OCI-M2 (cell line): ENCODE results near the gene FOXD1.

Experiments used
- DNase-seq: peaks from one replicate; lab custom pipeline; 2025; ENCODE audit not compliant: unreplicated experiment; lab: John Stamatoyannopoulos, UW

FOXD1 gene

DNA sequence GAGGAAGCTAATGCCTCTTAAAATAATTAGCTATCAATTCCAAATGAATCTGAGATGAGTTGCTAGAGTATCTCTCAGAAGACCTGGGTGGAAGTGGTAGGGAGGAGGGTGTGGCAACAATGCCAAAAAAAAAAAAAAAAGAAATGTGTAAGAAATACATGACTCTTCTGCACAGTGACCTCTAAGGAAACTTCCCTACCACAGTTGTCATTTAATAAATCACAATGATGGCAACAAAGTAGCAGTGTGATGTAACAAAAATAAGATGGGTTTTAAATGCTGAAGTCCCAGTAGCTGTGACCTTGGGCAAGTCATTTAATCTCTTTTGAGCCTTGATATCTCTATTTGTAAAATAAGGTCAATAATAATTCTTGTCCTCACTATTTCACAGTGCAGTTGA, 7.2 kb downstream of the FOXD1 start:
- DNase-seq: no peak

DNA sequence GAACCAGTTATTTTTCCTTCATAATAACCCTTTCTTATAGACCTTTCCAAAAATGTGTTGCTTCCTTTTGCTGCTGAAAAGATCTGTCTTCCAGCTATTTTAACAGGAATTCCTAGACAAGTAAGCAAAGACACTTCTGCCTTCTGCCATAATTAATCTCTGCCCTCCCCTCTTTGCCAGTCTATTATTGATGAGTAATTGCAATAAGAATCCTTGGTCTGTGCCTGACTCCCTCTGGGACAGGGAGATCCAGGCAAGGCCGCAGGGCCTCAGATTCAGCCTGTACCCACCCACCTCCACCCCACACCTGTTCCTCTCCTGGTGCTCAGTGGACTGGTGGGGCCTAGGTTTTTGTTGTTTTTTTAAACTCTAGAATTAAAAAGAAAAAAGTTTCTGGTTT, 8.3 kb downstream of the FOXD1 start:
- no peak for DNase-seq

DNA sequence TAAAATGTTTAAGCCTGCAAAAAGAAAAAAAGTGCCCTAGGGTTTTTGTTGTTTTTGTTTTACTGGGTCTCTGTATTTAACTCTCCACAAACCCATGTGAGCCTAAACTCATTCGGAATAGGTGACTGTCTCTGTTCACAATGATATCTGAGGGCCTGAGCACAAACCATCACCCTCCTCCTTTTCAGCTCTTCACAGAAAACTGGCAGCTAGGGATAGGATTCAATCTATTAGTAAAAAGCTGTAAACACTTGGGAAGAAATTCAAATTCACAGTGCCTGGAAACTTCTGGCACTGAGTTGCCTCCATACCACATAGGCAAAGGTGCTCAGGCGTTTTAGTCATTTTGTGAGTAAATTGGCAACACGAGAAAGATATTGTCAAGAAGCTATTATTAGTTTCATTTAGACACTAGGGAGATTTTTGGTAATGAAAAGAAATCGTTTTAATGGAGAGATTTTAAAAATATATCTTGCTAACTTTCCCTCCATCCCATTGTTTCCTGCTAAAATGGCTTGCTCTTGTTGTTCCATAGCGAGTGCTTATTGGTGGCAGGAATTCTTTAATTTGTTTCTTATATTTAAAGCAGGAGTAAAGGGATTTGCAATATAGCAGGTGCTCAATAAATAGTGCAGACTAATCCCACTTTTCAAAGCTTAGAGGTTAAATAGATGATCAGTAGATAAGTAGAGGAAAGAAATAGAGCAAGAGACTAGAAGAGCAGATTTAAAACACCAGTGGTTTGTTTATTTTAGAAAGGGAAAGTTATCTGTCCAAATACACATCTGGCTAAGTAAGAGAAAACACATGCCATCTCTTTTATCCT, 9.7 kb downstream of the FOXD1 start:
- DNase-seq: no peak

DNA sequence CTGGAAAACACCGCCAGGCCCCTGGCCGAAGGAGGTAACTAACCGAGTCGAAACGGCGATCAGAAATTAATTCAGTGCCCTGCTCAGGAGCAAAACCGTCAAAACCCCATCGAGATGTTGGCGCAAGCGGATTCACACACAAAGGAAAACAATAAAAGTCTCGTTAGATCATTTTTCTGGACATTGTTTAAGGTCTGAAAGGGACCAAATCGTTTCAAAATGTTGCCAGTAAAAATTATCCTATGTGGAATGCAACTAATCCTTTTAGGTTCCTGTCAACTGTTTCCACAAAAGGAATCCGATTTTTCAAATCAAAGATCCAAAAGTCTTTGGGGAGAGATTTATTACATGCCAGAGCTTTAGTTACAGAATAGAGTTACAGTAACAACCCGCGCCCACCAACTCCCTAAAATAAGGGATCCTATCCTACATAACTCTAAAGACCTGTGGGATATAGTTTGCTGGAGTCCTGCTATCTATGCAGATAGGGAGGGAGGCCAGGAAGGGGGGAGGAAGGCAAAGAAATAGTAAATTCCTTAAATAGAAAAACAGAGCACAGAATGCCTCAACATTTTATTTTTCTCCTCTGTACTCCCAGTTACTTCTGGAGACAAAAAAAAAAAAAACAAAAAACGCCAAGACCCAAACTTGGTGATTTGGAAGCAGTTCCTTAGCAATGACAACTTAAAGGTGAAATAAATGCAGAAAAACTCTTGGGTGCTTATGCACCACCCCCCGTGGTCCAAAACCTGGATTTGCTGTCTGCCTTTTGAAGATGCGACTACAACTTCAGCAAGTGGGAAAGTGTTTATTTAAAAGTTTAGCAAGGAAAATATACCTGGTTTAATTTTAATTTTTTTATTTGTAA, 10.6 kb downstream of the FOXD1 start:
- no peak for DNase-seq

DNA sequence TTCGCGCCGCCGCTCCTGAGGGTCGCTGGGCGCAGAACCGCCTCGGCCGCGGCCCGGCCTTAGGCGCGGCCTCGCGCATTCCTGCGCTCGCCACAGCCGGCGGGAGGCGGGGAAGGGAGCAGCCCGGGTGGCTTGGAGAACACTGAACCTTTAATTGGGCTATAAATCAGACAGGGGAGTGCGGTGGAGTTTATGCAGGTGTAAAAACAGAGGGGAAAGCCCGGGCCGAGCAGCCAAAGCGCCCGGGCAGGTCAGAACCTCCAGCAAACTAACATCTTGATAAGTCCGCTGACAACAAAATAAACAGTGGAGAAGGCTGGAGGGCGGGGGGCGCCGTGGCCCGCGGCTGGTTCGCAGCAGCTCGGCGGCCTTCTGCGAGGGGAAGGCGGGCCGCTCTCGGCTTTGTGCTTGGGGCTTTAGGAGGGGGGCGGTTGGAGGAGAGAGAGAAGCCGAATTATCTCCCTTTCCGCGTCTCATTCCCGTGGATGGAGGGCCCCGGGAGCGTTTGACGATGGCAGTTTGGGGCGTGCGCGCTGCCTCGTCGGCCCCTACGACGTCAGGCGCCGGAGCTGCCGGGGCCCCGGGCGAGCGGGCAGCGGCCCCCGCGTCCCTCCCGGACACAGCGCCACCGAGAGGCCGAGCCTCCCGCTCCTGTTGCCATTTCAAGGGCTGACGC, 11.3 kb downstream of the FOXD1 start:
- no peak for DNase-seq

DNA sequence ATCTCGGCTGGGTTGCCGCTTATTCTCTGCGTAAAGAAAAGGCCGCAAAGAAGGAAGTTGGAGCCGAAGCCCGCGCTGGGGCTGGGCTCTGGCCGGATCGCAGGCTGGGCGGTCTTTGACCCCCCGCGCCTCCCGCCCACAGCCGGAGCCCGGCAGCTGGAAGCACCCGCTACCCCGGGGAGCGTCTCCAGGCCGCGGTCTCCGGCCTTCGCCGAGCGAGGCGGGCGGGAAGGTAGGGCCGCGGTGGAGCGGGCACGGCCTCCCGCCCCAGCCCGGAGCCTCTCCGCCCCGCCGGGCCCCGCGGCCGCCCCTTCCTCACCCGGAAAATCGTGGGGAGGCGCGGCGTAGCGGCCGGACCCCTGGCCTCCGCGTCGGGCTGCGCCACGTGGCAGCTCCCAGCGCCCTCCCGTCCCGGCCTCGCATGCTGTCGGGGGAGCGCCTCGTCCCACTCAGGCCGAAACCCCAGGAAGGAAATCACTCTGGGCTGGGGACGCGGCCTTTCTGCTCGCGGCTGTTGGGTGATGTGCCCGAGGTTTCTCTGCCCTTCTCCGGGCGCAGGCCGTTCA, 12.0 kb downstream of the FOXD1 start:
- no peak for DNase-seq

DNA sequence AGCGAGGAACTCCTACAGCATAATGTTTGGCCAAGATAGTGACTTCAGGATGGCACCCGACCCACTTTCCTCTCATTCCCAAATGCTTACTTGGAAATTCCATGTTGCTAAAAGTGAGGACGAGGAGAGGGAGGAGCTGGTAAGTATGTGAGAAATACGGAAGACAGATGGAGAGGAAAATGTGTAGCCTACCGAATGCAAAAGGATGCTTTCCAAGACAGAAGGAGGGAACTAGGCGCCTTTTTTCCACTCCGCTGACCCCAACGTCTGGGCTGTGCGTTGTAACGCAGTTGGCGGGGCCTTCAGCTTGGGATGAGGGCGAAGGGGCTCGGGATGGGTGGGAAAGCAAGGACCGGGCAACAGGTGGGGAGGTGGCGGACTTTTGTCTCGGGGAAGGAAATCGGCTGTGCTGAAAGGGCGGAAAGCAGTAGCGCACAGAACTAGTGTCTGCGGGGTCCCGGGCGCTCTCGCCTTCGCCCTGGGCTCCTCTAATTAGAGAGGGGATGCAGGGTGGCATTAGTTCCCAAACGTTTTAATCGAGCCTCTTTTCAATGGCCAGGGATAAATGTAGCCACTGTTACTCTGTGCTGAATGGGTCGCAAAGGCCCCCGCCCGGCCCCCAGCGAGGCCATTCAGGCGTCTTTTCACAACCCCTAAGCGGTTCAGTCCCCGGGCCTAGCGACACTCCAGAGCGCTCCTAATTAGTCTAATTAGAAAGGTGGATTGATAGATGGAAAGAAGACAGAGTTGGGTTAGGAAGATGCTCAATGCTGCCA, 12.6 kb downstream of the FOXD1 start:
- no peak for DNase-seq

DNA sequence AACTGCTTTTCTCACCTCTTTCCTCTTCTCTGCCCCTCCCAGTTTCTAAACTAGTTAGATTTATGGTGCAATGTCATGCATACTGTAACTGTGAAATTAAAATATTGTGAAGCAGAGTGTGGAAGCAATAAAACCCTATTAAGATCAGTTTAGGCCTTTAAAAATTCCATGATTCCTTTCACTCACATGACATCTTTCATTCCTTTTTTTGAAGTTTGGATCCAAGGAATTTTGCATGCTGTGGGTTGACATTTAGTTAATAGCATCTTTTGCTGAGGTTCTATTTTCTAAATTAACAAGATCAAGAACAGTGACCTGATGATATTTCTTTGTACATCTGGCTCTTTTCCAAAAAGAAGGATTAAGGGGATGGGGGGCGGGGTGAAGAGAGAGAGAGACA, 13.7 kb downstream of the FOXD1 start:
- DNase-seq: no peak

DNA sequence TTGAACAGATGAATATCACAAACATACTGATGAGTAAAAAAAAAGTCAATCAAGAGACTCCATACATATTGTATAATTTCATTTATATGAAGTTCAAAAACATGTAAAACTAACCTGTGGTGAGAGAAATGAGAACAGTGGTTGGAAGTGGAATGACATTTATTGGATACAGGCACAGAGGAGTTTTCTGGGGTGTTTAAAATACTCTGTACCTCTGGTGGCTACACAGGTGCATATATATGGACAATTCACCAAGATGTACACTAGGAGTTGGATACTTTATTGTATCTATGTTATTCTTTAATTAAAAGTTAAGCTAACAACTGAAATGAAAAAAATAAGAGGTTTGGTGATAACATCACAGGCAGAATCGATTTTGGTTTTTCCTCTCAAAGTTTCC, 14.1 kb downstream of the FOXD1 start:
- DNase-seq: no peak

DNA sequence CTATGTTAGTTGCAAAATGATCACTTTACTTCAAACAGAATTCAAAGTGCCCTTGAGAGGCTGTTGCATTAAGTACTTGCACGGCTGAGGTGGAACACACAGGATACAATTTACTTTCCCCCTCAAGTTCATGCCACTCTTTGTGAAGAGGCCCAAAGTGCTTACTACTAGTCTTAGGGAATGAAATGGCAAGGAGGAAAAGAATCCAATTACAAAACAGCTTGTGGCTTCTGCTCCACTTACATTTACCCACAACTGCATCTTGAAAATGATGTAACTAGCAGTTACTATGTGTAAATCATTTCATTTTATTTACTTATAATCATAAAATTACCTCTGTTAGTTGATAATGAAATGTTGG, 14.6 kb downstream of the FOXD1 start:
- DNase-seq: no peak

DNA sequence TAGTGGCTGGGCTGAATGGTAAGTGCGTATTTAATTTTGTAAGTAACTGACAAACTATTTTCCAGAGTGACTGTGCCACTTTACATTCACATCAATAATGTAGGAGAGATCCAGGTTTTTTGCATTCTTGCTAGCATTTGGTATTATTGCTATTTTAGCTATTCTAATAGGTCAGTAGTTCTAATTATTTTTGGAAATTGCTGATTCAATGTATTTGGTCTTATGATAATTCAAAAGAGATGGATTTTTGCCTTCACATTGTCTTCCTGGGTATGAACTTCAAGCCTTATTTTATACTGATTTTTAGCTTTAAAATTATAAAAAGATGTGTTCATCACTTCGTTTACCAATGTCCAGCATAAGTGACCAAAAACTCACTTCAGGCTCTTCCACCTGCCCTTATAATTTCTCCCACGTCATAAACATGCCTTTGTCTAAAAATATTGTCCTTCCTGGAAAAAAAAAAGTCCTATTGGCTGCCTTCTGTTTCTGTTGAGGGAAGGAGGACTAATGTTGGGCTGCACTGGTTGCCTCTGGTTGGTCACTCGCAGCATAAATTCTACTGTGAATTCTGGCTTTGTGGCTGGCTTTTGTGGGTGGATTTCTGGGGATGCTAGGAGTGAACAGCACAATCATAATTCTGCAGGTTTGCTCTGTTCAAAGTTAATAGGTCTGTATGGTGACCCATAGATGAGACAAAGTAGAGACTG, 15.2 kb downstream of the FOXD1 start:
- no peak for DNase-seq

DNA sequence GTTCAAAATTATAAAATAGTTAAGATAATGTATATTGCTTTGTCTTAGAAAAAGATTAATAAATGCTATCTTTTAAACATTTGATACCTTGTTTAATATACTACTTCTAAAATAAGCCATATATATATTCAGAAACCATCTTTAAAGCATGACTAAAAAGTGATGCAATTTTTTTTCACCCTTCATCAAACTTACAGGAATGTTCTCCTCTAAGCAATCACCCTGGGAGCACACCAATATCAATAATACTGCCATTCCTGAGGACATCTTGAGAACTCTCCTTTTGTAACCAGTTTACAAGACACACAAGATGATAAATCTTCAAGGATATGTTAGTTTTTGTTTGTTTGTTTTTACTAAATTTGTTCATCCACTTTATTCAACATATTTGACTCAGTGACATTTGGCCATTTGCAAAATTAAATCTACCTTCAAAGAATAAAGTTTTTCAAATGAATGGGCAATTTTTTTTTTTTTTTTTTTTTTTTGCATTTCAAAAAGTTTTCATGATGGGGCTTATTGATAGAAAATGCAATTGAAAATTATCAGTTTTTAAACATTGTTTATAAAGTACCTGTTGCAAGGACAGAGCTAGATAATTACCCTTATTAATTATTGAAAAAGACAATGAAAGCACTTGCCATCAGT, 17.2 kb downstream of the FOXD1 start:
- no peak for DNase-seq

DNA sequence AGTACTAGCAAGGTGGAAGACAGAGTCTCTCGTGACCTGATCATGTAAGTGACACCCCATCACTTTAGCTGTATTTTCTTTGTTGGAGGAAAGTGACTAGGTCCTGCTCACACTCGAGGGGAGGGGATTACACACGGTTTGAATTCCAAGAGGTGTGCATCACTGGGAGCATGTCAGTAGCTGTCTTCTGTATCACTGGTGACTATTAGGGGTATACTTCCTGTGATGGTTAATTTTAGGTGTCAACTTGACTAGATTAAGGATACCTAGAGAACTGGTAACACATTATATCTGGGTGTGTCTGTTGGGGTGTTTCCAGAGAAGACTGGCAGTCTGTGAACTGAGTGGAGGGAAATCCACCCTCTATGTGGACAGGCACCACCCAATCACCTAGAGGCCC, 22.5 kb downstream of the FOXD1 start:
- no peak for DNase-seq

DNA sequence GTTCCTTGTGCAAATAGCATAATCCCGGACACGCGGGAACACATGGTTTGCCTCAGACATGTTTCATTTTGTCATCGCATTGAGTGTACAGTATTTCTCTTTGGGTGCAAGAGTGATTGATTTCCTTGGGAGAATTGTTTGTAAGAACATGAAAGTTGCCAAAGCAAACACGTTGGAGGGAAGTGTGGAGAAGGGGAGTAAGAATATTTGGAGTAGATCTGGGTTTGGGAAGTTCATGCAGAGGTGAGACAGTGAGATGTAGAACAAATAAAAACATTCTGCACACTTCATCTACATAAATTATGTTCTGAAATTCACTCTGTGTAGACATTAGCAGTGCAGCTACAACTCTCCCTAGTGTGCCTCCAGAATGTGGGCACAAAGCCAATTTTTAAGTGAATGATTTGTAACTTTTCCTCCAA, 24.0 kb downstream of the FOXD1 start:
- no peak for DNase-seq

DNA sequence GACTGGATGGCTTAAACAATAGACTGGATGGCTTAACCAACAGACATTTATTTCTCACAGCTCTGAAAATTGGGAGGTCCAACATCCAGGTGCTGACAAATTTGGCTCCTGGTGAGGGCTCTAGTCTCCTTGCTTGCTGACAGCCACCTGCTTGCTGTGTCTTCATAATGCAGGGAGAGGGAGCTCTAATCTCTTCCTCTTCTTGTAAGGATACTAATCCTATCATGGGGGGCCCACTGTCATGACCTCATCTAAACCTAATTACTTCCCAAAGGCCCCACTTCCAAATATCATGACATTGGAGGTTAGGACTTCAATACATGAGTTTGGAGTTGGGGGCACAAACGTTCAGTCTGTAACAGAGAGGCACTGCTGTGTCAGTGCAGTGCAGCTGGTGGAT, 26.4 kb downstream of the FOXD1 start:
- DNase-seq: no peak

DNA sequence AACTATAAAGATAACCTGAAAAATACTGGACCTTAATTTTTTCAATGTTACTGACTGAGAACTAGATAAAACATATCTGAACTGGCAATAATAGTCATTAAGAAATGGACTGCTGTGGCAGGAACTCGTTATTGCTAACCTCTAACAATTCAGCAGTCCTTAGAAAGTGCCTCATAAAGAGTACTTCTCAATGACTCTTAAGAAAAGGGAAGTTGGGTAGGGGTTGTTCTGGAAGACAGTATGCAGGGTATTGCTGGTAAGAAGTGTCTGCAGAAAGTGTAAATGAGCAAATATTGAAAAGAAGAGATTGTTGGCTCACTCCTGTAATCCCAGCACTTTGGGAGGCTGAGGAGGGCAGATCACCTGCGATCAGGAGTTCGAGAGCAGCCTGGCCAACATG, 27.9 kb downstream of the FOXD1 start:
- DNase-seq: no peak

DNA sequence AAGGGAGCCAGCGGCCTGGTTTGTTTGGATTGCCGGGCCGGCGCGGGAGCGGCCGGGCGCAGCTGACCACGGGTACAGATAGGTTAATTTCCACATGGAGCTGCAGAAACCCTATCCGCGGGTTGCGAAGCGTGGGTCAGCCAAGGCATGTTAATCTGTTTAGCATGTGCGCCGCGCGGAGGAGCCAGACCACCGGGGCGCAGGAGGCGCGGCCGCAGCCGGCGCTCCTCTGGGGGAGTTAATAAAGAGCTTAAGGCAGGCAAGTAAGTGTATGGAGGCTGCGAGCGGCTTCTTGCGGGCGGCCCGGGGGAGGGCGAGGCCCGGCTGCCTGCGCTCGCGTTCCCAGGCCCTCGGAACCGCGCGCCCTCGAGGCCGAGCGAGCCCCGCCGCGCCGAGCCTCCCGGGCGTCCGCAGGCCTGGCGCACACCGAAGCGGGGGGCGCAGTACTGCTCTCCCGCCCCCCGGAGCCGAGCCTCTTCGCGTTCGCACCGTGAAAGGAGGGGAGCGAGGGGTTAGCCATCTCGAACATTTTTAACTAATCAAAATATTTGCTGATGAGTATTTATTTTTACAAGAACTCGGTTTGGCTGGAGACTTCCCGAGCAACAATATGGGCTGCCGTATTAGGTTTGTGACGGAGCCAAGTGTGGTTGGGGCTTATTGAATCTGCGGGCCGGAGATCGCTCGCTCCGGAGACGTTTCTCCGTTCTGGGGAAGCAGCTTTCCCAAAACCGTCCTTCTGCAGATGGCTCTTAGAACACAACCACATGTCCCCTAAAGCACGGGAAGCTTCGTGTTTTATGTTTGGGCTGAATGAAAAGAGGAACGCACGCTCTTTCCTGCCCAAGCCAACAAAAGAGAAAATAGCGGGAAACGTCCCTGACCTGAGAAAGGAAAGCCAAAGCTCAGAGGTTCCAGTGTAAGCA, 28.8 kb downstream of the FOXD1 start:
- no peak for DNase-seq

DNA sequence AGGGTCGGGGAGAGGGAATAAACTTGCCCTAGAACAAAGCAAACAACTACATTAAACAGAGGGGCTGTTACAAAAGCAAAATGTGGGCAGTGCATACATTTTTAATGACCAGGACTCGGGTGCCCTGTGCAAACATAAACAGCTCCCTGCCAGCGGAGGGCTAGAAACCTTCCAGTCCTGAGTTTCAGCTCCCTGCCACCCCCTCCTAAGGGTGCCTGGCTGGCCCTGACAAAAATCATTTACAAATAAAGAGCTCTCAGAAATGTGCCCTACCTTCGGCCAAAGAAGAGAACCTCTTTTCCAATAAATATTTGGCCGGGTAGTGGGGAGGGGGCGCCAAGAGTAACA, 29.5 kb downstream of the FOXD1 start:
- no peak for DNase-seq

DNA sequence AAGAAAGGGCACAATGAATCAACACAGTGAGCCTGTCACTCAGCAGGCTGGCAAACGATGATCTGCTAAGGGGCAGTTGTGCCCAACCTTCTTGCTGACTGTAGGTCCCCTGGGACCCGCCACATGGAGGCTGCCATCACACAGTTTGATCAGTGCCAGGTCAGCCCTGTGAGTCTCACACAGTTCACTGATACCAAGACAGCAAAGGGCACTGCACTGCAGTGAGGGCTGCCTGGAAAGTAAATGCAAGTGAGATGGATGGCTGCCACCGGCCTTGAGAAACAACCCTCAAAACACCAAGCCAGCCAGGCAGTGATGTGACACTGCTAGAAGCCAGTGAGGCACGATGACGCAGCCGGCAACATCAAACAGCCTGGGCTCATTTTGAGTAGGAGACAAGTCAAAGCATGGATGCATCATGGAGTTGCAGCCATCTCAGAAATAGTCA, 30.3 kb downstream of the FOXD1 start:
- DNase-seq: no peak
